GM23338 (cell line): ENCODE results near the gene TNFRSF6B.

Experiments used
- CREB1 ChIP-seq: fragments of 250-450 bp; sonication (Bioruptor Pico); IDR thresholded peaks from 2 replicates; pipeline ENCODE4 v1.5.0; 2020; ENCODE audit warnings: low read depth, mild to moderate bottlenecking, moderate library complexity
- EZH2 ChIP-seq: fragments of 200-600 bp; sonication (generic); IDR thresholded peaks from one replicate; pipeline ENCODE4 v1.8.0; 2017; ENCODE audit warnings: antibody characterized with exemption, mild to moderate bottlenecking, low read depth; ENCODE audit not compliant: unreplicated experiment
- EZH2phosphoT487 ChIP-seq: fragments of 200-600 bp; sonication (generic); IDR thresholded peaks from one replicate; pipeline ENCODE4 v1.8.1; 2018; ENCODE audit warnings: antibody characterized with exemption; ENCODE audit not compliant: unreplicated experiment
- JUNB ChIP-seq: IDR thresholded peaks from one replicate; pipeline ENCODE4 v1.6.1; 2016; ENCODE audit warnings: antibody characterized with exemption; ENCODE audit not compliant: unreplicated experiment
- NANOG ChIP-seq: IDR thresholded peaks from 2 replicates; pipeline ENCODE4 v1.6.1; 2016; ENCODE audit warnings: antibody characterized with exemption, borderline replicate concordance
- POLR2AphosphoS5 ChIP-seq: IDR thresholded peaks from 2 replicates; pipeline ENCODE4 v1.6.1; 2016; ENCODE audit warnings: antibody characterized with exemption, low read depth
- ZNF114 ChIP-seq: fragments of 250-450 bp; sonication (Bioruptor Pico); IDR thresholded peaks from 2 replicates; pipeline ENCODE4 v1.5.0; 2020; ENCODE audit warnings: mild to moderate bottlenecking, moderate library complexity
- ZNF331 ChIP-seq: fragments of 250-450 bp; sonication (Bioruptor Pico); IDR thresholded peaks from 2 replicates; pipeline ENCODE4 v1.5.0; 2020; ENCODE audit warnings: low read depth, mild to moderate bottlenecking, moderate library complexity
- TF ChIP-seq, protein P1 (sequence below), 2 experiments: fragments of 200-600 bp in 1 of 2; sonication (generic) in 1 of 2; conservative IDR thresholded peaks; 2 replicates each; pipeline versions ENCODE4 v1.5.1 to v1.6.1; 2016 to 2017; ENCODE audit warnings: antibody characterized with exemption in 2 of 2, low read depth in 2 of 2, mild to moderate bottlenecking in 2 of 2, moderate library complexity in 1 of 2
- TF ChIP-seq, protein P2 (sequence below): IDR thresholded peaks from 2 replicates; pipeline ENCODE4 v1.6.1; 2016; ENCODE audit warnings: antibody characterized with exemption
- TF ChIP-seq, protein P3 (sequence below): IDR thresholded peaks from one replicate; pipeline ENCODE4 v1.6.1; 2018; ENCODE audit warnings: antibody characterized with exemption; ENCODE audit not compliant: unreplicated experiment

DNA sequence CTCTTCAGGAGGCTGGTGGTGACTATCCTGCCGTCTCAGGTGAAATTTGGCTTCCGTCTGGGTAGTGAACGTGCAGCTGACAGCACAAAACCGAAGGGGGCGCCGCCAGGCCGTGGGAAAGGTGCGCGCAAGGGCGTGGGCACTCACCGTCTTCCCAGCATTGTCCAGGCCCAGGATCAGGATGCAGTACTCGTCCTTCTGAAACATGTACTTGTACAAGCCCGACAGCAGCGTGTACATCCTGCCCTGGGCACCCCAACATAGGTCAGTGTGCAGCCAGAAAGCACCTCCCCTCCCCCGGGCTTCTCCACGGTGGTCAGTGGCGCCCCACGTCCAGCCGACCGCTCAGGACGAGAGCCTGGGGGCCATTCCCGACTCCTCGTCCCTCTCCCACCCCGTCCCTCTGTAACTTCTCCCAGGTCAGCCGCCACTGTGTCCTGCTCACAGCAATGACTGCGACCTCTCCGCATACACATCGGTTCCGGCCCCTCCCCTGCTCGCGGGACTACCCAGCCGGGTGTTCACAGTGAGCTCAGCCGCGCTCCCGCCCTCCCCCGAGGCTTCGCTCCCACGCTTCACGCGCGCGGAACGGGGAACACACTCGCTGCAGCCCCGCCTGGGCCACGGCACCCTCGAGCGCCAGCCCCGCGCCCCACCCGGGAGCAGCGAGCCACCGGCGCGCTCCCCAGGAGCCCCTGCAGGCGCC lies 10.6 kb downstream of the TNFRSF6B start:
- TF ChIP-seq, protein P1, sequence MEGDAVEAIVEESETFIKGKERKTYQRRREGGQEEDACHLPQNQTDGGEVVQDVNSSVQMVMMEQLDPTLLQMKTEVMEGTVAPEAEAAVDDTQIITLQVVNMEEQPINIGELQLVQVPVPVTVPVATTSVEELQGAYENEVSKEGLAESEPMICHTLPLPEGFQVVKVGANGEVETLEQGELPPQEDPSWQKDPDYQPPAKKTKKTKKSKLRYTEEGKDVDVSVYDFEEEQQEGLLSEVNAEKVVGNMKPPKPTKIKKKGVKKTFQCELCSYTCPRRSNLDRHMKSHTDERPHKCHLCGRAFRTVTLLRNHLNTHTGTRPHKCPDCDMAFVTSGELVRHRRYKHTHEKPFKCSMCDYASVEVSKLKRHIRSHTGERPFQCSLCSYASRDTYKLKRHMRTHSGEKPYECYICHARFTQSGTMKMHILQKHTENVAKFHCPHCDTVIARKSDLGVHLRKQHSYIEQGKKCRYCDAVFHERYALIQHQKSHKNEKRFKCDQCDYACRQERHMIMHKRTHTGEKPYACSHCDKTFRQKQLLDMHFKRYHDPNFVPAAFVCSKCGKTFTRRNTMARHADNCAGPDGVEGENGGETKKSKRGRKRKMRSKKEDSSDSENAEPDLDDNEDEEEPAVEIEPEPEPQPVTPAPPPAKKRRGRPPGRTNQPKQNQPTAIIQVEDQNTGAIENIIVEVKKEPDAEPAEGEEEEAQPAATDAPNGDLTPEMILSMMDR (conservative IDR thresholded peaks at IDR 0.05; ENCODE audit: low read depth in 2 of 2), result peak; percentile 44 to 72
- TF ChIP-seq EZH2phosphoT487 (no peak), POLR2AphosphoS5 (no peak), EZH2 (no peak), NANOG (no peak), JUNB (no peak), CREB1 (CRISPR knock-in tag) (no peak), ZNF114 (CRISPR knock-in tag) (no peak), ZNF331 (CRISPR knock-in tag) (no peak)
- TF ChIP-seq, protein P2, sequence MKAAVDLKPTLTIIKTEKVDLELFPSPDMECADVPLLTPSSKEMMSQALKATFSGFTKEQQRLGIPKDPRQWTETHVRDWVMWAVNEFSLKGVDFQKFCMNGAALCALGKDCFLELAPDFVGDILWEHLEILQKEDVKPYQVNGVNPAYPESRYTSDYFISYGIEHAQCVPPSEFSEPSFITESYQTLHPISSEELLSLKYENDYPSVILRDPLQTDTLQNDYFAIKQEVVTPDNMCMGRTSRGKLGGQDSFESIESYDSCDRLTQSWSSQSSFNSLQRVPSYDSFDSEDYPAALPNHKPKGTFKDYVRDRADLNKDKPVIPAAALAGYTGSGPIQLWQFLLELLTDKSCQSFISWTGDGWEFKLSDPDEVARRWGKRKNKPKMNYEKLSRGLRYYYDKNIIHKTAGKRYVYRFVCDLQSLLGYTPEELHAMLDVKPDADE, result no peak
- TF ChIP-seq, protein P3, sequence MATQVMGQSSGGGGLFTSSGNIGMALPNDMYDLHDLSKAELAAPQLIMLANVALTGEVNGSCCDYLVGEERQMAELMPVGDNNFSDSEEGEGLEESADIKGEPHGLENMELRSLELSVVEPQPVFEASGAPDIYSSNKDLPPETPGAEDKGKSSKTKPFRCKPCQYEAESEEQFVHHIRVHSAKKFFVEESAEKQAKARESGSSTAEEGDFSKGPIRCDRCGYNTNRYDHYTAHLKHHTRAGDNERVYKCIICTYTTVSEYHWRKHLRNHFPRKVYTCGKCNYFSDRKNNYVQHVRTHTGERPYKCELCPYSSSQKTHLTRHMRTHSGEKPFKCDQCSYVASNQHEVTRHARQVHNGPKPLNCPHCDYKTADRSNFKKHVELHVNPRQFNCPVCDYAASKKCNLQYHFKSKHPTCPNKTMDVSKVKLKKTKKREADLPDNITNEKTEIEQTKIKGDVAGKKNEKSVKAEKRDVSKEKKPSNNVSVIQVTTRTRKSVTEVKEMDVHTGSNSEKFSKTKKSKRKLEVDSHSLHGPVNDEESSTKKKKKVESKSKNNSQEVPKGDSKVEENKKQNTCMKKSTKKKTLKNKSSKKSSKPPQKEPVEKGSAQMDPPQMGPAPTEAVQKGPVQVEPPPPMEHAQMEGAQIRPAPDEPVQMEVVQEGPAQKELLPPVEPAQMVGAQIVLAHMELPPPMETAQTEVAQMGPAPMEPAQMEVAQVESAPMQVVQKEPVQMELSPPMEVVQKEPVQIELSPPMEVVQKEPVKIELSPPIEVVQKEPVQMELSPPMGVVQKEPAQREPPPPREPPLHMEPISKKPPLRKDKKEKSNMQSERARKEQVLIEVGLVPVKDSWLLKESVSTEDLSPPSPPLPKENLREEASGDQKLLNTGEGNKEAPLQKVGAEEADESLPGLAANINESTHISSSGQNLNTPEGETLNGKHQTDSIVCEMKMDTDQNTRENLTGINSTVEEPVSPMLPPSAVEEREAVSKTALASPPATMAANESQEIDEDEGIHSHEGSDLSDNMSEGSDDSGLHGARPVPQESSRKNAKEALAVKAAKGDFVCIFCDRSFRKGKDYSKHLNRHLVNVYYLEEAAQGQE, result no peak
